Neural cell (in vitro differentiated cells): ENCODE measurements around the gene ACIN1. TPM values are rescaled to one million over a fixed set of nuclear protein-coding genes. Genes with fewer than 3 reads are reported as not detected.

ENCODE experiments used
- H2AFZ ChIP-seq: fragments of 200-600, 300-800 bp; sonication (generic), shearing (Covaris generic); 2 replicates; pipeline ENCODE4 v1.6.0; 2014; ENCODE audit warnings: low read depth, mild to moderate bottlenecking, antibody characterized with exemption, low read length, moderate library complexity
- H3F3A ChIP-seq: fragments of 200-600 bp; shearing (Covaris generic); 2 replicates; pipeline ENCODE4 v1.6.1; 2016; ENCODE audit warnings: mild to moderate bottlenecking, moderate library complexity, mixed read lengths, antibody characterized with exemption, low read length; ENCODE audit not compliant: insufficient read depth, poor library complexity, severe bottlenecking
- H3K27ac ChIP-seq: fragments of 200-600, 300-800 bp; sonication (generic), shearing (Covaris generic); 2 replicates; pipeline ENCODE4 v1.5.1; 2014; ENCODE audit warnings: mild to moderate bottlenecking, low read length, moderate library complexity
- H3K27me3 ChIP-seq: fragments of 300-800, 200-600 bp; sonication (generic), shearing (Covaris generic); 2 replicates; pipeline ENCODE4 v1.6.0; 2014; ENCODE audit warnings: mild to moderate bottlenecking, low read depth, low read length, moderate library complexity; ENCODE audit not compliant: insufficient read depth
- H3K36me3 ChIP-seq: fragments of 300-800, 200-600 bp; sonication (generic), shearing (Covaris generic); 2 replicates; pipeline ENCODE4 v1.5.1; 2014; ENCODE audit warnings: mild to moderate bottlenecking, antibody characterized with exemption, low read length, moderate library complexity; ENCODE audit not compliant: insufficient read depth
- H3K4me2 ChIP-seq: fragments of 300-800, 200-600 bp; sonication (generic), shearing (Covaris generic); 2 replicates; pipeline ENCODE4 v1.6.0; 2014; ENCODE audit warnings: mild to moderate bottlenecking, low read length
- H3K4me3 ChIP-seq: fragments of 300-800, 200-600 bp; sonication (generic), shearing (Covaris generic); 2 replicates; pipeline ENCODE4 v1.5.1; 2014; ENCODE audit warnings: mild to moderate bottlenecking, low read length, moderate library complexity
- H3K79me2 ChIP-seq: fragments of 200-600 bp; shearing (Covaris generic); replicated peaks from 2 replicates; pipeline ENCODE4 v1.6.0; 2014; ENCODE audit warnings: mild to moderate bottlenecking, low read length, moderate library complexity; ENCODE audit not compliant: insufficient read depth
- H3K9ac ChIP-seq: fragments of 300-800, 200-600 bp; sonication (generic), shearing (Covaris generic); 2 replicates; pipeline ENCODE4 v1.6.1; 2016; ENCODE audit warnings: mild to moderate bottlenecking, low read length, mixed read lengths
- H3K9me2 ChIP-seq: fragments of 200-600 bp; shearing (Covaris generic); 2 replicates; pipeline ENCODE4 v1.6.1; 2016; ENCODE audit warnings: mild to moderate bottlenecking, low read length, mixed read lengths; ENCODE audit not compliant: insufficient read depth
- H3K9me3 ChIP-seq: fragments of 200-600, 300-800 bp; sonication (generic), shearing (Covaris generic); 2 replicates; pipeline ENCODE4 v1.6.1; 2016; ENCODE audit warnings: mild to moderate bottlenecking, mixed run types, low read length, moderate library complexity, mixed read lengths
- H4K20me1 ChIP-seq: fragments of 200-600 bp; shearing (Covaris generic); 2 replicates; pipeline ENCODE4 v1.6.1; 2016; ENCODE audit warnings: mild to moderate bottlenecking, mixed run types; ENCODE audit not compliant: insufficient read depth
- CTCF ChIP-seq: fragments of 450-650 bp; IDR thresholded peaks from 2 replicates; pipeline ENCODE4 v1.5.1; 2014; ENCODE audit warnings: antibody characterized with exemption, mild to moderate bottlenecking, moderate library complexity; ENCODE audit not compliant: poor library complexity, severe bottlenecking
- EP300 ChIP-seq: fragments of 450-650 bp; conservative IDR thresholded peaks from 2 replicates; pipeline ENCODE4 v1.6.1; 2014; ENCODE audit warnings: antibody characterized with exemption, mild to moderate bottlenecking, moderate library complexity; ENCODE audit not compliant: poor library complexity, severe bottlenecking
- EZH2 ChIP-seq: fragments of 200-600, 300-800 bp; shearing (Covaris generic), sonication (generic); IDR thresholded peaks from 2 replicates; pipeline ENCODE4 v1.6.1; 2014; ENCODE audit warnings: antibody characterized with exemption, low read length, borderline replicate concordance, mild to moderate bottlenecking; ENCODE audit not compliant: insufficient read depth, poor library complexity, severe bottlenecking
- MXI1 ChIP-seq: fragments of 450-650 bp; conservative IDR thresholded peaks from 2 replicates; pipeline ENCODE4 v1.6.1; 2014; ENCODE audit warnings: antibody characterized with exemption, mild to moderate bottlenecking; ENCODE audit not compliant: poor library complexity, severe bottlenecking
- POLR2AphosphoS5 ChIP-seq: IDR thresholded peaks from 2 replicates; pipeline ENCODE4 v1.6.1; 2012
- RAD21 ChIP-seq: fragments of 450-650 bp; conservative IDR thresholded peaks from 2 replicates; pipeline ENCODE4 v1.6.1; 2014; ENCODE audit warnings: antibody characterized with exemption, mild to moderate bottlenecking, moderate library complexity
- REST ChIP-seq: IDR thresholded peaks from 2 replicates; pipeline ENCODE4 v1.6.1; 2012; ENCODE audit warnings: borderline replicate concordance
- SMC3 ChIP-seq: fragments of 450-650 bp; conservative IDR thresholded peaks from 2 replicates; pipeline ENCODE4 v1.6.1; 2014; ENCODE audit warnings: antibody characterized with exemption, mild to moderate bottlenecking, moderate library complexity; ENCODE audit not compliant: poor library complexity
- TAF1 ChIP-seq: IDR thresholded peaks from 2 replicates; pipeline ENCODE4 v1.6.1; 2012; ENCODE audit warnings: low read depth
- polyA plus RNA-seq: library from polyadenylated mRNA; depleted of rRNA; stranded (reverse); fragments of >200 nt; gene quantifications from 2 replicates; pipeline ENCODE4 v1.2.3, GENCODE V29; 2014

The ACIN1 gene
- polyA plus RNA-seq, 1 donor from 2014 or later = 143 TPM

DNA sequence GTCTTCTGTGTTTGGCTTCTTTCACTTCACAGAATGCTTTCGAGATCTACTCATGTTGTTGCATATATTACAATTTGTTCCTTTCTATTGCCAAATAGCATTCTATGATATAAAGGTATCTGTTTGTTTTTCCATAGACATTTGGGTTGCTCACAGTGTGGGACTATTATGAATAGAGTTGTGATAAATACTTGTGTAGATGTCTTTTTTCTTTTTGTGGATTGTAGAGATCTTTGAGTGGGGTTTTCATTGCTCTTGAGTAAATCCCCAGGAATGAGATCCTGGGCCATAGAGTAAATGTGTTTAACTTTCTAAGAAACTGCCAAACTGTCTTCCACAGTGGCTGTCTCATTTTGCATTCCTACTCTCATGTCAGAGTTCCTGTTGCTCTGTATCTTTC is 49.0 kb upstream of the ACIN1 start:
- TF ChIP-seq MXI1 (no peak), CTCF (no peak), EP300 (no peak), SMC3 (no peak), POLR2AphosphoS5 (no peak), REST (no peak), RAD21 (no peak), EZH2 (no peak), TAF1 (no peak)
- no peaks in the 10 kb centered on the region for H3F3A ChIP-seq
- H3K9me2 ChIP-seq = no peaks in the 10 kb centered on the region
- H3K36me3 ChIP-seq = no peaks in the 10 kb centered on the region
- H3K79me2 ChIP-seq = no peaks in the 10 kb centered on the region
- no peak overlapping the region for H3K27ac ChIP-seq
- no peak overlapping the region for H2AFZ ChIP-seq
- no peaks in the 10 kb centered on the region for H3K27me3 ChIP-seq
- no peaks in the 10 kb centered on the region for H4K20me1 ChIP-seq
- no peak overlapping the region for H3K9ac ChIP-seq
- no peak overlapping the region for H3K4me2 ChIP-seq
- no peaks in the 10 kb centered on the region for H3K9me3 ChIP-seq
- no peak overlapping the region for H3K4me3 ChIP-seq

DNA sequence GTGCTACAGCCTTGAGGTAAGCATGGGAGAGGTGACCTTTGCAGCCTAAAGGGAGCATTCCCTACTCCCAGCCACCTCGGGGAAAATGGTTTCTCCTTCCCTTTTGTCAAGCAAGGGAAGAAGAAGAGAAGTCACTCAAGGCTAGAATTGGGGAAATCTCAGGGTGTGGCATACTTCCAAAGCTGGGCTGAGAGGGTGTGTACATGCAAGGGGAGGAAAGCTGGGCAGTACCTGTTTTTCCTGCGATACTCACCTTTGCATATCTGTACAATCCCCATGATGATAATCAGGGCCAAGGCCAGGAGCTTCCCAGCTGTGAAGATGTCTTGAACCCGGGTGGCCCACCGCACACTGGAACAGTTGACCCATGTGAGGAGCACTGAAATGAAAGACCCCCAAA is 47.9 kb upstream of the ACIN1 start:
- TF ChIP-seq SMC3 (no peak), MXI1 (no peak), POLR2AphosphoS5 (no peak), REST (no peak), RAD21 (no peak), EZH2 (no peak), TAF1 (no peak), CTCF (no peak), EP300 (no peak)
- no peaks in the 10 kb centered on the region for H3K9me2 ChIP-seq
- no peaks in the 10 kb centered on the region for H3K79me2 ChIP-seq
- H3K9me3 ChIP-seq = no peaks in the 10 kb centered on the region
- H3K27ac ChIP-seq = no peak overlapping the region
- no peaks in the 10 kb centered on the region for H3K27me3 ChIP-seq
- no peaks in the 10 kb centered on the region for H3F3A ChIP-seq
- no peaks in the 10 kb centered on the region for H4K20me1 ChIP-seq
- H3K4me3 ChIP-seq = no peak overlapping the region
- H3K4me2 ChIP-seq = no peak overlapping the region
- H3K9ac ChIP-seq = no peak overlapping the region
- H2AFZ ChIP-seq = no peak overlapping the region
- H3K36me3 ChIP-seq = no peaks in the 10 kb centered on the region
